GM18505 (cell line): ENCODE data around the gene NCEH1.

Source experiments
- ATAC-seq: cut with Tn5 transposase; IDR thresholded peaks from one replicate; pipeline ENCODE4 v1.9.1; 2021; ENCODE audit not compliant: unreplicated experiment
- POLR2A ChIP-seq: IDR thresholded peaks from 4 replicates; pipeline ENCODE4 v1.6.1; 2011; ENCODE audit warnings: borderline replicate concordance; ENCODE audit not compliant: insufficient read depth, insufficient read length; ENCODE audit errors: extremely low read depth

Gene NCEH1

DNA sequence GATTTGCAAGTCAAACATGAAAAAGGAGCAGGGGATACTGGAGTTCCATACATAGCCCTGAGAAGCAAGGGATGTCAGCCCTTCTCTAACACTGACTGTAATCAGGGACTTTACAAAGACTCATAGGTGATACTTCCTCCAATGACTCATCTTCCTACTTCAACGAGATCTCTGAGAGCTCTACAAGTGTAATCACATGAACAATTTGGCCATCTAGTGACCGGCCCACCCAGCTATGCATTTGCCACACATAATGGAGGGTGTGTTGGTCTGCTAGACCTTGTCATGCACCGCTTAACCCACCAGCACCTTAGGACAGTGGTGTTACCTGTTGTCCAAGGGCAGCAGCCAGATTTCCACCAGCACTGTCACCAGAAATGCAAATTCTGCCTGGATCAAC is 75.3 kb downstream of the NCEH1 start:
- no peak for TF ChIP-seq POLR2A
- ATAC-seq: peak; percentile 99

DNA sequence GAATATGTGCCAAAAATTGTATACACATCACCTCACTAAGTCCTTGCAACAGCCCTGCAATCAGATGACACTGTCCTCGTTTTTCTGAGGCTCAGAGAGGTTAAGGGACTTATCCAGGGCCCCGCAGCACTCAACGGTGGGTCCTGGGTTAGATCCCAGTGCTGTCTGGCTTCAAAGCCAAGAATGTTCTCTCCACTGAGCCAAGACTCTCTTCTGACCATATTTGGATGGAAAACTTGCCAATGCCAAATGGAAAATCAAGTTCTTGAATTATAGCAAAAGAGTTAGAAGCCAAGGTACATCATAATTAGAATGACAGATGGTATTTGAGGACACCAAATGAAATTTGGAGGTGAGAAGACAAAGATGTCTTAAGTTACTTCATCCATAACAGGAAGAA is 75.9 kb downstream of the NCEH1 start:
- no peak for TF ChIP-seq POLR2A
- ATAC-seq: no peak

DNA sequence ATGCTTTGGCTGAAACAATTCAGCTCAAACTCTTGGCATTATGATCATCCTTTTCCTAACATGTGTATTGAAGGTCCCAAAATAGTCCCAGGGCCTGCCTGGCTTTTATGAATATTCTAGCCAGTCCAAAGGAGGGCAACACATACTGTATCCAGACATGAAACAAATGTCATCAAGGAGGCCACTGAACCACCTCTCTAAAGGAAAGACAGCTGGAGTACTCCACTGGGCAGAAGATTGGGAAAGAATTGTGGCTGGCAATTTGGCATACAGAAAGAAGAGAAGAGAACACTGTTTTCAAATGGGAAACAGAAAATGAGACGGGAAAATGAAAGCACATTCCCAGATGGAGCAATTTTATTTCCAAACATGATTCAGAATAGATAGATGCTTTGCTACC is 80.6 kb downstream of the NCEH1 start:
- no peak for ATAC-seq
- TF ChIP-seq POLR2A: no peak

DNA sequence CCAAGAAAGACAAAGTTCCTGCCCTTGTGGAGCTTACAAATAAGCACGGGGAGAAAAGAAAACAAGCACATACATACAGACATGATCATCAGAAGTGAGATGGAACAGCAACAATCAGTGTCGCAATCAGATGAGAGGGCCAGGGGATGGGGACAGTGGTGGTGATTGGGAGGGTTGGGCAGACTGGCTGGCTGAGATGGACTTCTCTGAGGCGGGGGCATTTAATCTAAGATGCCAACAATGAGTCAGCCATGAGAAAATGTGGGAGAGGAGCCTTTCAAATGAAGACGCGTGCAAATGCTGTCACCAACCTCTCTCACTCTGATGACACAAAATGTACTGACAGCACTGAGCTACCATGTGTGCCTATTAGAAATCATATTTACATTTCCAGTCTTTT is 81.4 kb downstream of the NCEH1 start:
- TF ChIP-seq POLR2A: no peak
- ATAC-seq: no peak

GRCh38 chr3:172627057-172627809 is 83.6 kb downstream of the NCEH1 start:
- TF ChIP-seq POLR2A: no peak
- no peak for ATAC-seq

DNA sequence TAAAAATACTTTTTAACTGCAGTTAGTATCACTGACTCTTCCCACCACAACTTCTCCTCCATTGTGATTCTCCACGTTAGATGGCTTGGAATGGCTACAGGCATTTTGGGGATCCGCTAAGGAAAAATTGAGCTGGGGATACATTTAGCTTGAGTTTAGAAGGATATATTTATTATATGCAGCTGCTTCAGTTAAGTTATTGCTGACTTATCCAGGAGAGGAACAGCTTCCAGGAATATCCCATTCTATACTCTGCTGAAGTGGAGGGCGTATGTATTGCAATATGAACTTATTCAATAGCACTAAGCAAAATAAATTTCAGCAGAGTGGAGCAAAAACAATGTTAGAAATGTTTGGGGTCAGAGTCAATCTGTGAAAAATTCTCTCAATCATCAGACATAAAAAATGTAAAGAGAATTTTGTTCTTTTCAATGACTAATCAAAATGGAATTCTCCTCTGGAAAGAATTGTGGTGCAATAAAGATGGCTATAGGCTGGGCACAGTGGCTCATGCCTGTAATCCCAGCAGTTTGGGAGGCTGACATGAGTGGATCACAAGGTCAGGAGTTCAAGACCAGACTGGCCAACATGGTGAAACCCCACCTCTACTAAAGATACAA is 84.7 kb downstream of the NCEH1 start:
- ATAC-seq: no peak
- no peak for TF ChIP-seq POLR2A

DNA sequence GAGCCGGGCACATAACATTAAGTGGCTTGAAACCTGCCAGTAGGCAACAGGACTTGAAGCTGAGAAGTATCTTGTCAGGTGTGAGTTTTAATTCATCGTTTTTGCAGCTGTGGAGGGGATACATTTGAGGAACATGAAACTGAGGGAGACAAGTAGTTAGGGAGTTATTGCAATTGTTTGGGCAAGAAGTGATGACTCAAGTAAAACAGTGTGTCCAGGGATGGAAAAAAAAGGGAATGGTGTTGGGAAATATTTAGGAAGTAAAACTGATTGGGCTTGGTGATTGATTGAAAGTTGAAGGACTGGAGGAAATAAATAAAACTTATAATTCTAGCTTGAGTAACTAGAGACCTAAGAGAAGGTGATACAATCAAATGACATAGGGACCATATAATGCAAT is 85.5 kb downstream of the NCEH1 start:
- ATAC-seq: no peak
- TF ChIP-seq POLR2A: no peak

DNA sequence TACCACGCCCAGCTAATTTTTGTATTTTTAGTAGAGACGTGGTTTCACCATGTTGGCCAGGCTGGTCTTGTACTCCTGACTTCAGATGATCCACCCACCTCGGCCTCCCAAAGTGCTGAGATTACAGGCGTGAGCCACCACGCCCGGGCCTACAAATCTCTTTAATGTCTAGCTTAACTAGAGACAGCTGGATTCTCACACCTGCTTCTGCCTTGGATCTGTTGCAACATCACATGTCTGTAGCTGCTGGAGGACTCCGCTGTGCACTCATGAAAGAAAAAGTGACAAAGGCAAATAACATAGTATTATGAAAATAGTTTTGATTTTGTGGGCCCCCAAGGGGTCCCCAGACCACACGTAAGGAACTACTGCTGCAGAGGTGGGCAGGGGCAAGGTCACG is 85.9 kb downstream of the NCEH1 start:
- TF ChIP-seq POLR2A: no peak
- no peak for ATAC-seq

GRCh38 chr3:172622916-172623700 is 87.8 kb downstream of the NCEH1 start:
- ATAC-seq: no peak
- no peak for TF ChIP-seq POLR2A

DNA sequence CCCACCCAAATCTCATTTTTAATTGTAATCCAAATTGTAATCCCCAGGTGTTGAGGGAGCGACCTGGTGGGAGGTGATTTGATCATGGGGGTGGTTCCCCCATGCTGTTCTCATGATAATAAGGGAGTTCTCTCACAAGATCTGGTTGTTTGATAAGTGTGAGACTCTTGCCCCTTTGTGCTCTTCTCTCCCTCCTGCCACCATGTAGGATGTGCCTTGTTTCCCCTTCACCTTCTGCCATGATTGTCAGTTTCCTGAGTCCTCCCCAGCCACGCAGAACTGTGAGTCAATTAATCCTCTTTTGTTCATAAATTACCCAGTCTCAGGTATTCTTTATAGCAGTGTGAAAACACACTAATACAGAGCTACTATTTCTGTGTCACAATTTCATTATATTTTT is 88.7 kb downstream of the NCEH1 start:
- no peak for TF ChIP-seq POLR2A
- ATAC-seq: no peak

DNA sequence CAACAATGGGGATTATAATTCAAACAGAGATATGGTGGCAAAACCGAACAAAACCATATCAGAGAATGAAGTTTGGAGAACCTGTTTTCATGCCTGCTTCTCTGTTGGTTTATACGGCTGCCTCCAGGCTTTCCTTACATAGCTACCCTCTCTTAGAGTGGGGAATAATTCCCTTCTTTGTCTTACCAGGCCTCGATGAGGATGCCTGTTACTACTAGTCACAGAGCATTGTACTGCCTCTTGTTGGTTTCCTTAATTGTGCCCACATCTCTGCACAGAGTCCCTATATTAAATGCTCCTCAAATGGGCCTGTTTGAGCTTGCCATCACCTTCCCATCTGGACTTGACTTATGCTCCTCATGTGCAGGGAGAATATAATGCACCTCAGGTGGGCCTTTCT is 92.9 kb downstream of the NCEH1 start:
- no peak for TF ChIP-seq POLR2A
- no peak for ATAC-seq

DNA sequence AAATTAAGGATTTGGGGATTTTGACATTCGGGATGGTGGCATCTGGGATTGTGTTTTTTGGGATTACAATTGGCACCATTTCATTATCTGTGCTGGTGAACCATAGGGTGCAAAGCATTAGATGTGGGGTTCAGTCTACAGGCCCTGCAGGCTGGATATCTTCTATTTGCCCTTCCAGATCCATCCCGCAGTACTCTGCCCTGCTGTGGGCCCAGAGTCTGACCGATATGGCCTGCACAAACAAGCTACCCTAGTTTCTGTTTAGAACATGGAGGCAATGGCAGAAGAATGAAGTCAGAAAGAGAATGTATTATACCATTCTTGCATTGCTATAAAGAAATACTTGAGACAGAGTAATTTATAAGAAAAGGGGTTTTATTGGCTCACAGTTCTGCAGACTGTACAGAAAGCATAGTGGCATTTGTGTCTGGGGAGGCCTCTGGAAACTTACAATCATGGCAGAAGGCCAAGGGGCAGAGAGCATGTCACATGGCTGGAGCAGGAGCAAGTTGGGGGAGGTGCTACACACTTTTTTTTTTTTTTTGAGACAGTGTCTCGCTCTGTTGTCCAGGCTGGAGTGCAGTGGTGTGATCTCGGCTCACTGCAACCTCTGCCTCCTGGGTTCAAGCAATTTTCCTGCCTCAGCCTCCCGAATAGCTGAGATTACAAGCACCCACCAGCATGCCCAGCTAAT is 93.7 kb downstream of the NCEH1 start:
- ATAC-seq: no peak
- TF ChIP-seq POLR2A: no peak

- TF ChIP-seq POLR2A: no peak
- ATAC-seq: peak; percentile 56
Observed at GRCh38 chr3:172616031-172616461, 94.8 kb downstream of the NCEH1 start.
